GF-D8 (cell line): Measurements from ENCODE around the gene U2SURP.
"Not testable (repeated sequence)": the region's sequence is repeated elsewhere in the genome, so short reads cannot be mapped to it uniquely, and the experiment has no call there.

ENCODE experiments used
- DNase-seq: peaks from one replicate; lab custom pipeline; 2025; lab: John Stamatoyannopoulos, UW

The U2SURP gene

DNA sequence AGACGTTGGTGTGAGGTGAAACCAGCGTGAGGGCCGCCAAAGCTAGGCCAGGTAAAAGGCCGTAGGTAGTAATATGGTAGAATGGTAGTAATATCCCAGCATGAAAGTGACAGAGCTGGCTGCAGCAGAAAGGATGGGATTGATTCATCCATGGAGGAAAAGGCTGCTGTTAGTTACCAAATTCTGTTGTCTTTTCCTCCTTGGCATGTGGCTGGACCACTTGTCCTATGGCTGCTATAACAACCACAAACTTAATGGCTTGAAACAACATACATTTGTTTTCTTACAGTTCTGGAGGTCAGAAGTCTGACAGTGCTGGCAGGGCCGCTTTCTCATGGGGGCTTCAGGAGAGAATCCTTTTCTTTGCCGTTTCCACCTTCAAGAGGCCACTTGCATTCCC is 70.4 kb downstream of the U2SURP start:
- no peak for DNase-seq

DNA sequence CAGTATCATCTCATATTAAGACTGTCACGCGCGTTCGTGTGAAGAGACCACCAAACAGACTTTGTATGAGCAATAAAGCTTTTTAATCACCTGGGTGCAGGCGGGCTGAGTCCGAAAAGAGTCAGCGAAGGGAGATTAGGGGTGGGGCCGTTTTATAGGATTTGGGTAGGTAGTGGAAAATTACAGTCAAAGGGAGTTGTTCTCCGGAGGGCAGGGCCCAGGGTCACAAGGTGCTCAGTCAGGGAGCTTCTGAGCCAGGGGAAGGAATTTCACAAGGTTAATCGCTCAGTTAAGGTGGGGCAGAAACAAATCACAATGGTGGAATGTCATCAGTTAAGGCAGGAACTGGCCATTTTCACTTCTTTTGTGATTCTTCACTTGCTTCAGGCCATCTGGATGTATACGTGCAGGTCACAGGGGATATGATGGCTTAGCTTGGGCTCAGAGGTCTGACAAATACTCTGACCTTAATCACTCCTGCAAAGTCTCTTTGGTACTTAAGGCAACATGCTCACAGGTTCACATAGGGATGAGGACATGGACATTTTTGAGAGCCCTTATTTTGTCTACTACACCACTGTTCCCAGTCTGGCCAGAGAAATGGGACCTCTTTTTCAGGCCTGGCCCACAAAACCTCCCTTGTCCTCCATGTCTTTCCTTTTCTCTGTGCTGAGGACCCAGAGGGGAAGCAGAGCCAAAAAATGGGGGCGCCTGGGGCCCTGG is 71.1 kb downstream of the U2SURP start:
- not testable (repeated sequence) for DNase-seq

DNA sequence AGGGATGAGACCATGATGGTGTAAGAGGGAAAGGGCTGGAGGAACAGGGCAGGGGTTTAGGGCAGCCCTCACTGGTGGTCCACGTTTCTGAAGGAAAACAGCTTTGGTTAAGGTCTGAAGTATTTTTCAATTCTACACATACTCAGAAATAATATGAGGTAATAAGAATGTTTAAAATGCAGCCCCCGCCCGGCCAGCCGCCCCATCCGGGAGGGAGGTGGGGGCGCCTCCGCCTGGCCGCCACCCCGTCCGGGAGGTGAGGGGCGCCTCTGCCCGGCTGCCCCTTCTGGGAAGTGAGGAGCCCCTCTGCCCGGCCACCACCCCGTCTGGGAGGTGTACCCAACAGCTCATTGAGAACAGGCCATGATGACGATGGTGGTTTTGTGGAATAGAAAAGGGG is 72.2 kb downstream of the U2SURP start:
- not testable (repeated sequence) for DNase-seq

DNA sequence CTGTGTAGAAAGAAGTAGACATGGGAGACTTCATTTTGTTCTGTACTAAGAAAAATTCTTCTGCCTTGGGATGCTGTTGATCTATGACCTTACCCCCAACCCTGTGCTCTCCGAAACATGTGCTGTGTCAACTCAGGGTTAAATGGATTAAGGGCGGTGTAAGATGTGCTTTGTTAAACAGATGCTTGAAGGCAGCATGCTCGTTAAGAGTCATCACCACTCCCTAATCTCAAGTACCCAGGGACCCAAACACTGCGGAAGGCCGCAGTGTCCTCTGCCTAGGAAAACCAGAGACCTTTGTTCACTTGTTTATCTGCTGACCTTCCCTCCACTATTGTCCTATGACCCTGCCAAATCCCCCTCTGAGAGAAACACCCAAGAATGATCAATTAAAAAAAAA is 72.6 kb downstream of the U2SURP start:
- DNase-seq = not testable (repeated sequence)

DNA sequence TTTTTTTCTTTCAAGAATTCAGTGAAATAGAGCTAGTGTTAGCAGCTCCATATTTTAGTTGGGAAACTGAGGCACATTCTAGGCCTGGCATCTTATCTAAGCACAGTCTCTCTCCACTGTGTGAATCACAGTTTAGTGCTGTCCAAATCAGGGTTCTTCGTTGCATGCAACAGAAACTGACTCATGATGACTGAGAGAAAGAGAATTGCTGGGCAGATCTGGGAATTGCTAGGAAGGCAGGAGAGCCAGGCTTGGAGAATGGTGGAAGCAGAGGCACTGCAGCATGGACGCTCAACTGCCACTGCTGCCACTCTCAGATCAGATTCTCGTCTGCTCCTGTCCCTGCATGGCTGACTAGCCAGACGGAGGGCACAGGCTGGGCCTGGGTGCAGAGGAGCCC is 77.5 kb downstream of the U2SURP start:
- no peak for DNase-seq

DNA sequence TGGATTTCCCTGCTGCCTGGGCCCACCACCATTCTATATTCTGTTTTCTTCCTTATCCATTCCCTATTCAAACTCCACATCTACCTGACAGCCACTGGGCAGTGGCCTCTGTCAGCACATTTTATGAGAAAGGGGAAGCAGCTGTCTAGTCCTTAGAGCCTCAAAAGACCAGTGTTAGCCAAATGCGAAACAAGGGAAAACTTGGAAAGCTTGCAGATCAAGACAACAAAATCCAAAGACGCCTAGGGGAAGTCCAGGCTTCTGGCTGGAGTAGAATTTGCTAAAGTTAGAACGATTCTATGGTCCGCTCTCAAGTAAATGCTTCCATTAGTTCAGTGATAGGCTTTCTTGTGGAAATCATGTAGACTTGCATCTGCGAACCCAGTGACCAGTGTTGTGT is 78.8 kb downstream of the U2SURP start:
- no peak for DNase-seq

DNA sequence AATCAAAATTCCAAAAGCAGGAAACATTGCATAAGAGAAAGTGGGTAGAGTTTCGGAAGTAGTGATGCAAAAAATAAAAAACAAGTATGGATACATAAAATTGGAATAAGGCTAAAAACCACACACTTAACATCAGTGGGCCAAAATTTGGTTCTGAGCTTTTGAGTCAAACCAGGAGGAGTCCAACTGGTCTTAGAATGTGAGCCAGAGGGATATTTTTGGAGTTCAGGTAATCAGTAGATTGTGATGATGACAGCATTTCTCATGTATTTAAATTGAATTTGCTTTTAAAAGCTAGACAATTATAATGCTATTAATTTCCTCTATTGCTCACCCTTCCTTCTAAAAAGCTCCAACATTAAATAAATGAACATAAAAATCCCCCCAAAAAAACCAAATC is 80.0 kb downstream of the U2SURP start:
- DNase-seq = no peak

DNA sequence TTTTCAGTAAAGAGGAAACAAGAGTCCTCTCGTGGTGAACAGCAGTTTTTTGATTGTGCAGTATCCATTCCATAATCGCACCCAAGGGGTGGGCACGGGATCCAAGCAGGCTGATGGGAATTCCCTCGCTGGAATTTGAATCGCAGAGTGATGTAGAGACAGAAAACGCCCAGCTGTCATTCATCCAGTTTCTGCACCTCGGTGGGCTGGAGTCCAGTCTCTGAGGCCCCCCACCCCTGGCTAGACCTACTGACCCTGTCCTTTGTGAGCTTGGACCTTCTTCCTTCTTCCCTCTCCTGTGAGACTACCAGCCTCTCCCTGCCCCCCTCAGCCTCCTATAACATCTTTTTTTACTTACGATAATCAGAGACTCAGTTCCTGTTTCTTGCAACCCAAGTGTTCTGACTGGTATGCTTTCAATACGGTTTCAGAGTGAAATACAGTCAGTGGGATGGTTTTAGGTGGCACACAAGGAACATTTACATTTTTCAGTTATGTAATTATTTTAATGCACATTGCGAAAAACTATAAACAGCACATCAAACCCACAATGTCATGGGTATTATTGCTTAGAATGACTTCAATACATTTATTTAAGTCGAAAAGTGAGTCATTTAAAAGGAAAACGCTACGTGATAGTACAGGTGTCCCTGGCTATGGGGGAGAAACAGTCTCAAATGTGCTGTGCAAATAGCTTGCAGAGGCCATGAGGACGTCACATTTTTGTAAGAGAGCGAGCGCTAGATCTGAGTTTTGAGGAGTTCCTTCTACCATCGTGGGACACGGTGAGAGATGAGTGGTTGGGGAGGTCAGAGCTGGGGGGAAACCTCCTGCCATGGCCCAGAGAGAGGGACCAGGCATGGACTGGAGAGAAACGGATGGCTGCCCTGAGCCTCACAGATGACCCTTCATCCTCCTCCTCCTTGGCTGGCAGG is 80.7 kb downstream of the U2SURP start:
- no peak for DNase-seq

DNA sequence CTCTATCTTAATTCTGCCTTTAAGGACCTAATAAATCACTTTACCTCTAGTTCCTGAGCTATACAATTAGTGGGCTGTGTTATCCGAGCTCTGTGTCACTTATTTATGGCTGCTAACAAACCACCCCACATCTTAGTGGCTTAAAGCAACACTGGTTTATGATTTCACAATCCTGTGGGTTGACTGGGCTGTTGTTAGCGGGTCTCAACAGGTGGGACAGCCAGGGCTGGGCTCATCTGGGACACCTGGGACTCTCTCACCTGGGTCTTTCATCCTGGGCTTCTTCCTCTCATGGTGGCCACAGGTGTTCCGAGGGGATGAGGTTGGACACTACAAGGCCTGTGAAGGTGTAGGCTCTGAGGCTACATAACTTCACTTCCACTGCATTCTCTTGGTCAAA is 82.4 kb downstream of the U2SURP start:
- no peak for DNase-seq

DNA sequence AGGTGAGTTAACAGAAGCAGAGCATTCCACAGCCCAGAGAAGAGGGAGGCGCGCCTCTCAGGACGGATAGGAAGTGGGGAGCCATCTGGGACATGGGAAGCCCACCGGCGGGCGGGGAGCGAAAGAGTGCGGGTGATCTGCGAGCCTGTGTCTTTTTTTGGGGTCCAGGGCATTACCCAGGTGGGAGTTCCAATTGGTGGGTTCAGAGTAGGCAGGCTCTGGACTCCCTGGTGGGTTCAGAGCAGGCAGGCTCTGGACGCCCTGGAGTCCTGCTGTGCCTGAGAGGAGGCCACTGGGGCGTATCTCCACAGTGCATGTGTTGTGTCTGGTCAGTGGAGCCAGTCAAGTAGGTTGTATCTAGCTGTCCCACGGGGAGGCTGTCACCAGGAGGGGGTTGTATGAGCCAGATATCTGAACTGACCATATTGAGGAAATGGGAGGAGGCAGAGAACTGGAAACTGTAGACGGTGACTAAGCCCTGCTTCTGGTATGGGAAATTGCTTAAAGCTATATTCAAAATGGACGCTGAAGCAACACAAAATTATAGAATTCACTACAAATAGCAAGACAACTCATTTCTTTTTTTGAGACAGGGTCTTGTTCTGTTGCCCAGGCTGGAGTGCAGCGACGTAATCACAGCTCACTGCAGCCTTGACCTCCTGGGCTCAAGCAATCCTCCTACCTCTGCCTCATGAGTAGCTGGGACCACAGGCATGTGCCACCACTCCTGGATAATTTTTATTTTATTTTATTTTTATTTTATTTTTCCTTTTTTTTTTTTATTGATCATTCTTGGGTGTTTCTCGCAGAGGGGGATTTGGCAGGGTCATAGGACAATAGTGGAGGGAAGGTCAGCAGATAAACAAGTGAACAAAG is 83.7 kb downstream of the U2SURP start:
- no peak for DNase-seq

DNA sequence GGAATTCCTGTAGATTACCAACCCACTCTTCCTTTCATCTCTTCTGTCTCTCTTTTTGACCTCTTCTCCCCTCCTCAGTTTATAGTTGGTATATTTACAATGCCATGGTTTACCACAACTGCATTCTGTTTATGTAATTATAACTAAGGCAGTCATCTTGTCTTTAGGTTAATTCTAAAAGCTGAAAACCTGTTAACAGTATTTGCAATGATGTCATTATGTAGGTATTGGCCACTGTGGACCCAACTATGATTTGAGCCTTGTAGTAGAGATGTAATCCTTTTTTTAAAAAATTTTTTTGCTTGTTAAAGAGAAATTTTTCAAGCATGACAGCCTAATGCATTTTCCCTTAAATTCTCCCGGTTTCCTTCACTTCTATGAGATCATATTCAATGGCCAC is 87.5 kb downstream of the U2SURP start:
- no peak for DNase-seq

DNA sequence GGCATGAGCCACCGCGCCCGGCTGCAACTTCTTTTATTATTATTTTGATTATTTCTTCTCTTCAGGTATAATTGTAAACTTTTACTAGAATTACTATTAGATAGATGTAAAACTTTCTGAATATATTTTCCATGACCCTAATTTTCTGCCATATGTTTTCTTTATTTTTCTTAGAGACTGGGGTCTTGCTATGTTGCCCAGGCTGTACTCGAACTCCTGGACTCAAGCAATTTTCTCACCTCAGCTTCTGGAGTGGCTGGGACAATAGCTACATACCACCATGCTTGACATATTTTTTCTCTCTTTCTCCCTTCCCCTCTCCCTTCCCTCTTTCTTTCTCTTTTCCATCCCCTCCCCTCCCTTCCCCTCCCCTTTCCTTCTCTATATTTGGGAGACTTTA is 88.6 kb downstream of the U2SURP start:
- no peak for DNase-seq

DNA sequence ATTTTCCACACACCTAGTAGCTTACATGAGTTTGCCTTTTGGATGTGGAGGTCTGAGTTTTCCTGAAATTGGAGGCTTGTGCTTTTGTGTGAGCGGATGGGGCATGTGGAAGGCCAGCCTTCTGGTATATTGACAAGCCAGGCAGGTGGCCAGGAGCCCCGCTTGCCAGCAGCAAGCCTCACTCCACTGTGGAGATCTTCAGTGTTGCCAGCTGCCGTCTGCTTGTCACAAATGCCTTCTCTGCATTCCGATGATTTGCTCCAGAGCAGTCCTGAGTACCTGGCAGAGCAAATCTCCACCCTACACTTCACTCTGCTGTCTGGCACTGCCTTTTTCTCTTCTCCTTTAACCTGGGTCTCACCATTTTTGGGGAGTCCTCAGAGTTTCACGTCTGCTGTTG is 89.1 kb downstream of the U2SURP start:
- no peak for DNase-seq

DNA sequence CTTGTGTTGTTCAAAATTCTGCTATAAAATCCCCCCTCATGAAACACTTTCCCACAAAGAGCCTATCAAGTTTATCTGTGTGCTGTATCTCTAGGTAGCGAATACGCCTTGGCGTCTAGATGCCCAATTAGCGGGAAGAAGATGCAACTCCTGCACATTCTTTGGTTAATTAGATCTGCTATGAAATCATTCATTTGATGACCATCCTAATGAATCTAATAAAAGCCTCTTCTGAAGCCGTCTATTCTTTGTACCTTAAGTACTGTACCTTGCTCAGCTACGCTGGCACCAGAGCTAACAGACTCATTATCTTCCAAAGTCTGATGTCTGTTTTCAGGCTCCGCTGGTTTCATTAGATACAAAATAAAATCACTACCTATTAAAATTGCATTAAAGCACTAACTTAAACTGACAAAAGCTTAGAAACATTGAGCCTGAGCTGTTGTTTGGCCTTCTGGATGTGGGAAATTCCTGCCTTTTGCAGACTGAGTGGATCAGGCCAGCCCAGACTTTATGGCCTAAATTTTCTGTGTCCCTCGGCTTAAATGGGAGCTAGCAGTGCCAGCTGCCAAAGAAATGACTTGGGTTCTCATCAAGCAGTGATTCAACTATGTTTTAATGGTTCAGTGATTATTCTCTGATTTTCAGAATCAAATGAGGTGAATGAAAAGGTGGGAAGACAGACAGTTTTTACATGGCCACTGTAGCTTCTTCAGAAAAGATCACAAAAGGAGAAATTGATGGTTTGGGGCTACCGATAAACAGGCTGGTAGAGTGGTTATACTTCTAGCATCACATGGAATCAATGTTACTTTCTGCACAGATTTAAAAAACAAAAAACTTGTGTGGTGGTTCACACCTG is 89.8 kb downstream of the U2SURP start:
- no peak for DNase-seq

DNA sequence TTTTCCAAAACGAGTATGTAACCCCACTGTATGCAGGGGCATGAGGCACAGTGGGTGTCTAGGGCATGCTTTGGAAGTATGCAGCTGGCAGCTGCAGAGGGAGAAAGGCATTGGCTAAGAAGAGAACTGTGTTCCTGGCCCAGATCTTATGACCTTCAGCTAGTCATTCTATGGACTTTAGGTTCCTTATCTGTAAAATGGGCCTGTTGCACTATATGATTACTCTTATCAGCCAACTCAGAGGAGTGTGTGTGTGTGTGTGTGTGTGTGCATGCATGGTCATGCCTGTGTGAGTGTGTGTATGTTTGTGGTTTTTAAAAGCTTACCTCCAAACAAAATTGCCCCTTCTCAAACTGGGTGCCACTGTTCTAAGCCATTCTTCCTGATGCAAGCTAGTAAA is 90.8 kb downstream of the U2SURP start:
- DNase-seq = no peak

DNA sequence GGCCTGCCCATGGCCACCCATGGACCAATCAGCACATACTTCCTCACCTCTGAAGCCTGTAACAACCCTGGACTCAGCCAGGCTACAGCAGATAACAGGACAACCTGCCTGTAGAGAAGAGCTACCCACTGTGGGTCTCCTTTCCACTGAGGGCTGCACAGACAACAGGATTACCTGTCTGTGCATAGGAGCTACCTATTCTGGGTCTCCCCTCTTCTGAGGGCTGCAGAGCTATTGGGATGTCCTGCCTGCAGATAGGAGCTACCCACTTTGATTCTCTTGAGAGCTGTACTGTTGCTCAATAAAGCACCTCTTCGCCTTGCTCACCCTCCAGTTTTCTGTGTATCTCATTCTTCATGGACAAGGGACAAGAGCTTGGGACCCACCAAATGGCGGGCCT is 94.4 kb downstream of the U2SURP start:
- no peak for DNase-seq

DNA sequence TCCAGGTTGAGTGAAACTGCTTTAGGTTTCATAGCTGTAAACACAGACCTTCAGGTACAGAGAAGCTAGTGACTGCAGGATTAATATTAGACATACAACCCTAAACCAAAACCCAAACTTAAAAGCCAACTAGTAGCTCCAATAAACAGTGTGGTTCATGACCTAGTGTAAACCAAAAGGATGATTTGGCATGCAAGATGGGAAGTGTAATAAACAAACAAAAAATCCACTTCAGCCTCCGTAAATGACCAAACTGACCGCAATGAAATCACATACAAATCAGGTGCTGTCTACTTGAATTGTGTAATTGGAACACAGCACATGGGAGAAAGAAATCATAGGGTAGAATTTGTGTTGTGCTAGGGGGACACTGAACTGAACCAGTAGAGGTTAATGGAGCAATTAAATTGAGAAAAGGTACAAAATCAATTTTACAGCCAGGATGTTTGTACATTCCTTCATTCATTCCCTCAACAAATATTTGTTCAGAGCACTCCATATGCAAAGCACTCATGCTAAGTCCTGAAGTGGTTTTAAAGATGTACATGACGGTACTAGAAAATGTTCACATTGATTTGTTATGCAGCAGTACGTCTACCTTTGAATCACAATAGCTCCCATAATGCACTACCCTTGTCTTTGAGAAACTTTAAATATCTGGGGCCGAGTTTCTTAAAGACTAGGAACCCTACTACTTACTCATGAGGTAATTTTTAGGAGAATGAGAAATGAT is 96.8 kb downstream of the U2SURP start:
- DNase-seq = no peak

DNA sequence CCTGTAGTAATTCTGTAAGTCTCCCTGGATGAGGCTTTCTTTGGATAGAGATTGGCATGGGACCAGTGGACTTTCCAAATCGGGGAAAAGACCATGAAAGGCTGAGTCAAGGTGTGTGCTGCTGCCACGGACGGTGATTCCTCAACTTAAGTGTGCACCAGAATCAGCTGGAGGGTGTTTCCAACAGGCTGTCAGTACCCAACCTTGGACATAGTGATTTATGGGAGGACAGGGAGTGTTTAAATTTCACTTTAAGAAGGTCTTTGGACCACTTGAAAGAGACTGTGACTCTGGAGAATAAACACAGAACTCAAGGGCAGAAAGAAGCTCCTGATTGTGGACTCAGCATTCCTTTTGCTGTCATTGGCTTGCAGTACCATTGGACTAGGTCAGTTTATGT is 97.8 kb downstream of the U2SURP start:
- no peak for DNase-seq

DNA sequence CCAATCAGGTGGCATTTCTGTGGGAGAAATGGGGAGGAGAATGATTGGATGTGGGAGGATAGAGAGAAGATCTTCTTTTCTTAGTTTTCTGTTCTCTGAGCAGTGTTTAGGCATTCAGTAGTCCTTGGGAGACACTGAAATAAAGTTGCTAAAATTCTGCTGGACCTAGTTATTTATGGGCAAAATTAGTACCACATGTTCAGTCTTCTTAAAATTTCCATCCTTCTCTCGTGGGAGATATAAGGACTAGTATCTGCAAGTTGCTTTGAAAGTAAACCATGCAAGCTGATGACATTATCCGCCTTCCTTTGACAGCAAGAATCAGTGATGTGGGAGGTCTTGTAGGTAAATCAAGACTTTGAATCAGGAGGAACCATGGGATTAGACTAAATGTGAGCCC is 98.3 kb downstream of the U2SURP start:
- no peak for DNase-seq

DNA sequence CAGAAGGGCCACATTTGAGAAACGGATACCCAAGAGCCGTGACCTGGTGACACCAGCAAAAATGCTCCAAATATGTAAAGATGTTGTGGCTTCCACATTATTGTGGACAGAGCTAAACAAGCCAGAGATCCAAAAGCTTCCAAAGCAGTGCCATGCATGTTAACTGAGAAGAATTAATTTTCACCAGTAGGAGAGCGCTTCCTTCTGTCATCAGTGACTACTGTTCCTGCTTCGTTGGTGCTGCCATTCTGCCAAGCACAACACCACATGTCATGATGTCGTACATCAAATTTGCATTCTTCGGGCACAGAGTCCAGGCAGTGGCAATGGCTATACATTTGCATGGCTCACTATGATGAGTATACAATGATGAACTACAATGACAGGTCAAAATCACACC is 99.1 kb downstream of the U2SURP start:
- DNase-seq = no peak
